DMS153 treated with DMSO at 0.1 percent for 48 hours (cell line): ENCODE measurements around the gene MB.
"Not testable (repeated sequence)": the region's sequence is repeated elsewhere in the genome, so short reads cannot be mapped to it uniquely, and the experiment has no call there.

Experiments
- DNase-seq: peaks from one replicate; lab custom pipeline; 2025; ENCODE audit not compliant: unreplicated experiment; lab: John Stamatoyannopoulos, UW

Gene MB

DNA sequence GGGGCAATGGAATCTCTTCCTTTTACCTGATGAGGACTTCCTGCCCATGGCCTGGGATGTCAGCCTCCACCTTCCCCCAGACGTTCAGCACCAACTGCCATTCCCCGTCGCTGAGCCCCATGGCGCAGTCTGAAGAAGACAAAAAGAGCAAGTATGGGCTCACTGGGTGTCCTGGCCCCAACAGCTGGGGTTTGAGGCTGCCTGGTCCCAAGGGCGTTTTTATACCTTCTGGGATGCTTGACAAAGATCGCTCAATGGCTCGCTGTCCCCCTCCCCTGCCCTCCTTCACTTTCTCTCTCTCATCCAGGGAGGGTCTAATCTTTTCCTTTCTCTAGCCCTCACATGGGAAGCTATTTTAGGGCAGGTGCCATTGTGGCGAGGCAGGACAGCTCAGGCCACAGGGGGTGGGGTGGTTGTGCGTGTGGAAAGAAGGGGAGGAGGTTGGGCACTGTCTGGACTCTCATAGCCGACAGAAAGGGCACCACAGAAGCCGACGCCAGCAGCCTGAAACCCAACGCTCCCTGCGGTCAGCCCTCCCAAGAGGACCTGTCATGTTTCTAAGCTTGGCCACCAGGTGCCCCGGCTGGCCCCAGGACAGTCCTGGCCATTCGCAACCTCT is at the start of gene MB:
MB (minus strand) TSS at position 193 of the 619 bp plus-strand sequence; CDS start at position 121, 72 bp downstream.
- no peak for DNase-seq

DNA sequence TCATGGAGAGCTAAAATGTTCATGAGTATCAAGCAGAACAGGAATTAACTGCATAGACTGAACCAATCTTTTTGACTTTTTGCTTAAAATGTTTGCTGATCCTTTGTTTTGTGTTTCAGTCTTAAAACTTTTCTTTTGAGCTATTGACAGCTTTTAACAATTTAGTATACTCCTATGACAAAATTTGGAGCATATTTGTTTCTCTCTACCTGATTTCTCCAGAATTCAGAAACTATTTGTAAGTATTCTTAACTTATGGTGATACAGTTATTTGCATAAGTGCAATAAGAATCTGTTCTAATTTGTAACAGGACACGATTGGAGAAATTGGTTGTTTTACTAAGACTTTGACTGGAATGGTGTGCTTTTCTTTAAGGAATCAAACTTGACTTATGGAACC is 49.6 kb upstream of the MB start:
- DNase-seq: not testable (repeated sequence)

DNA sequence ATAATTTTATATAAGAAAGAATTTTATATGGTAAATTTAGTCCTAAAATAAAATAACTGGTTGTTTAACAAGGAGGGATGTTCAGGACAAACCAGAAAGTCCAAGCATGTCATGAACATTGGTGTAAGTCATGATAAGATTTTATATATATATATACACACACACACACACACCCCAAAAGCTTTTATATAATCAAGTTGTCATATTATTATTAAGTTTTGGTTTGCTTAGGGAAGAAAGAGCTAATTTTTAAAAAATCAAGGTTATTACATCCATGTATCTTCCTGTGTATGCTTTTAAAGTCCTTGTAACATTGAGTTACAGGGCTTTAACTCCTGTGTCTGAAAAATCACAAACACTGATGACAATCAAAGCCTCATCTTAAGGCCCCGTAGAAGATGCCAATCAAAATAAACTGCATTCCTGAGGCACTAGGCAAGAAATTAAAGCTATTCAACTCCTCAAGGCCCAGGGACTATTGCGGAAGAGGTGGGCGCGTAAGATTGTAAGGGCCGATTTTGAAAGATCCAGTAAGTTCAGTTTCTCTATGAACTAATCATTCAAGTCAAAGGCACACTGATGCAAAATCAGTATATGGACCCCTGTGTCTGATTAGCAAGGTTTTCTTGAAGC is 47.9 kb upstream of the MB start:
- no peak for DNase-seq

DNA sequence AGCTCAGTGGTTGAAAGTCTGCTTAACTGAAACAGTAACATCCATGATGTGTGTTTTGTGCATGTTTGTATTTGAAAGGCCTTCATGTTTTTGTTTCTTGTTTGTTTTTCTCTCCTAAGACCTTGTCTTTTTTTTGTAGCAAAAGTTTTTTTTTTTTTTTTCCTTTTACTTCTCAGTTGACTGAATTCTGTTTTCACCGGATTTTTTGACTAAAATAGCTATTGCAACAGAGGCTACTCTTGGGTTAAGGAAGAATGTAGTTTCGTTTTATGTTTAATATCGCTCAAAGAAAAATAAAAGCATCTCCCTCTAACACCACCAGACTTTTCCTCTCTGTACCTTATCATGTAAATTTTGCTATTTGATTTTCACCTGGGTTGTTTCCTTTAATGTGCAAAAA is 46.2 kb upstream of the MB start:
- no peak for DNase-seq

DNA sequence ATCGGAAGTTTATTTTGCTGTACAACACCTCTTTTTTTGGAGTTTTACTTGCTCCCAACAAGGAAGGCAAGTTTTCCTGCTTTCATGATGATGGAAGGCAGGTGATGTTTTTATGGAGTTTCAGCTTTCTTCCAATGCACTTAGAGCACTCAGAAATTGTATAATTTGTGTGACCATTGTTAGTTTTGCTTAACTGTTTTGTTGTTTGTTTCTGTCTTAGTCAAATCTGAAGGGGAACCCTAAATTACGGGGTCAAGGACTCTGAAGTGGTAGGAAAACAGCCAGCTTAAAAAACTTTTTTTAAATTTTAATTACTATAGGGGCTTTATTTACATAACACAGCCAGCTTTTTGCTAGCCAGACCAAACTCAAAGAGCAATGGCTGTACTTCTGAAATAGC is 45.8 kb upstream of the MB start:
- no peak for DNase-seq

DNA sequence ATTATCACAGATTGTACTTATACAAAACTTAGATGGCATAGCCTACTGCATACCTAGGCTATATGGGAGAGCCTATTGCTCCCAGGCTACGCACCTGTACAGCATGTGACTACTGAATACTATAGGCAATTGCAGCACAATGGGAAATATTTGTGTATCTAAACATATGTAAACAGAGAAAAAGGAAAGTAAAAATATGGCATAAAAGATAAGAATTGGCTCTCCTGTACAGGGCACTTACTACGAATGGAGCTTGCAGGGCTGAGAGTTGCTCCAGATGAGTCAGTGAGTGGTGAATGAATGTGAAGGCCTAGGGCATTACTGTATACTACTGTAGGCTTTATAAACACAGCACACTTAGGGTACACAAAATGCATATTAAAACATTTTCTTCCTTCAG is 44.3 kb upstream of the MB start:
- no peak for DNase-seq

DNA sequence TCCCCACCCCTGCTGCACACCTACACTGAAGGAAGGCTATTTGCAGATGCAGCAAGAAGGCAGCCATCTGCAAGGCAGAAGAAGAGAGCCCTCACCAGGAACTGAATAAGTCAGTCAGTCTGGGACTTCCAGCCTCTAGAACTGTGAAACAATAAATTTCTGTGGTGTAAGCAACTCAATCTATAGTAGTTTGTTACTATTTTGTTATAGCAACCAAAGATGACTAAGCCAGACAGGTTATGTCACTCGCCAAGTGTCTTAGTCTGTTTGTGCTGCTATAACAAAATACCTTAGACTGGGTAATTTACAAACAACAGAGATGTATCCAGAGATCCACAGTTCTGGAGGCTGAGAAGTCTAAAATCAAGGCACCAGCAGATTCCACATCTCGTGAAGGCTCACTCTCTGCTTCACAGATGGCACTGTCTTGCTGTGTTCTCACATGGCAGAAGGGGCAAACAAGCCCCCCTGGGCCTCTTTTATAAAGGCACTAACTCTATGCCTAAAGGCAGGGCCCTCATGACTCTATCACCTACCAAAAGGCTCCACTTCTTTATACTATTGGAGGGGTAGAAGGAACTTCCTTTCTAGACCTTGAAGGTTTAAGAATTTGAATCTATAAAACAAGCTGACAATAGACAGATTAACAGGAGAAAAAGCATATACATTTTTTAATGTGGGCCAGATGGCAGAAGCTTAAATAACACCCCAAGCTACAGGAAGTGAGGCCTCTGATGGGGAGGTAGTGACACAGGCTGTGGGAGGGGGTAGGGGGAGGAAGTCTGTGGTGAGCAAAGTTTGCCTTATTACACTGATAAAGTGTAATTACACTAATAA is 43.4 kb upstream of the MB start:
- no peak for DNase-seq

DNA sequence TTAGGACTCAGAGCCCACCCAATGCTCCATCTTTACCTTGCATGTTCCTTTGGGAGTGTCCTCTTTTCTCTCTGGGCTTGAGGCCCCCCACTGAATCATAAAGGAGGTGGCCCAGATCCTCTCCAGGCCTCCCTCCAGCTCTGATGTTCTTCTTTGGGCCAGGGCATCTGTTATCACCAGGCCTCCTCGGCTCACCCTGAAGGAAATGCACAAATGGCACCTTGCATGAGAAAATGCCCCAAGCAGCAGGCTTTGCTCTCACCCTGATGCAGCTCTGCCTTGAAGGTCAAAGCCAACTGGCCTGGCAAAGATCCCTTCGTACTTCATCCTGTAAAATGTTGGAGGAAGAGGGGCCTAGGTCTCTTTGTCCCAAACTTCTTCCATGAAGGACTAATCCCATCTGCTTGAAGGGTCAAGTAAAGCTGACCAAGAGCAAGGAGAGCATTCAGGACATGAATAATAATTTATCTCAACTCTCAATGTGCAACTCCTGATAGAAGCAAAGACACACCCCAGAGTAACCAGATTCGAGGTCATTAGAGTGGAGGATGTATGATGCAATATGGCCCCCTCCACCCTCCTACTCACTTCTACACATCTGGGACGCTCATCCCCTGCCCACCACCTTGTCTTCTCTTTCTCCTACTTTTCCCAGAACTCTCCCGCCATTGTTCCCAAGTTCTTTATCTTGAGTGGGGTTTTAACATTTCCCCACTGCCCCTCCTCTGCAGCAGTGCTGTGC is 40.6 kb upstream of the MB start:
- DNase-seq: no peak

DNA sequence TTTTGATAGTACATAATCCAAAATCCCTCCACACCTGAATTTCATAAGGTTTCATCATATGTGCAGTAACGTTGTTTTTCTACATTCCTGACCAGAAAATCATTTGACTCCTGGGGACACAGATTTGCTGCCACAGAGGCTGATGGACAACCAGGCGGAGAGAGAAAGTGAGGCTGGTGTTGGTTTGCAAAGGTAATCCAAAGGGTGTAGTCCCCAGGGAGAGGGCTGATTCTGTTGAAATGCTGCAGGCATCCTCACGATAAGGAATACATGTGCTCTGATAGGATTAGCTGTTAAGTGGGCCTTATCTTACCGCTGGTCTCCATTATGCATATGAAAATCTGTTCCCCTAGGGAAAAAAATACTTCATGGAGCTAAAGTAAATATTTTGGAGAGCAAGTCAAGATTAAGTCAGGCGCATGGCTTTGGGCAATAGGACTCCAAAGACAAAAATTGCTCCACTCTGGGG is 39.2 kb upstream of the MB start:
- no peak for DNase-seq

DNA sequence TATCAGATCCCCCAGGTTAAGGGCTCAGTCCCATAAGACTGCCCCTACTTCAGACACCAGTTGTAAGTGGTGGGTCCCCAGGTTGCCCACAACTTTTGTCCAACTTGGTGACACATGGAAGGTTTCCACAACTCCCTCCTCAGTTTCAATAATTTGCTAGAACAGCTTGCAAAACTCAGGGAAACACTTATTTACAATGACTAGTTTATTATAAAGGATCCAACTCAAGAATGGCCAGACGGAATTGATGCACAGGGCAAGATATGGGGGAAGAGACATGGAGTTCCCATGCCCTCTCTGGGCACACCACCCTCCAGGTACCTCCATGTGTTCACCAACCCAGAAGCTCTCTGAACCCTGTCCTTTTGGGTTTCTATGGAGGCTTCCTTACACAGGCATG is 36.7 kb upstream of the MB start:
- DNase-seq: no peak

DNA sequence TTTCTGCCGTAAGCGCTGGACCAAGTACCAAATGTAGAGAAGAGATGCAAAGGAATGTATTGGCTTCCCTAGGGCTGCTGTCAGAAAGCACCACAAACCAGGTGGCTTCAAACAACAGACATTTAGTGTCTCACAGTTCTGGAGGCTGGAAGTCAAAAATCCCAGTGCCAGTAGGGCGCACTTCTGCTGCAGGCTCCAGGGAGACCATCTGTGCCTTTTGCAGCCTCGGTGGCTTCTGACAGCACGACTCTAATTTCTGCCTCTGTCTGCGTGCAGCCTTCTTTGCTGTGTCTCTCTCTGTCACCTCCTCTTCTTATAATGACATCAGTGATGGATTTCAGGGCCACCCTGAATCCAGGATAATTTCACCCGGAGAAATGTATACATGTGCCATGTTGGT is 34.0 kb upstream of the MB start:
- DNase-seq: no peak

DNA sequence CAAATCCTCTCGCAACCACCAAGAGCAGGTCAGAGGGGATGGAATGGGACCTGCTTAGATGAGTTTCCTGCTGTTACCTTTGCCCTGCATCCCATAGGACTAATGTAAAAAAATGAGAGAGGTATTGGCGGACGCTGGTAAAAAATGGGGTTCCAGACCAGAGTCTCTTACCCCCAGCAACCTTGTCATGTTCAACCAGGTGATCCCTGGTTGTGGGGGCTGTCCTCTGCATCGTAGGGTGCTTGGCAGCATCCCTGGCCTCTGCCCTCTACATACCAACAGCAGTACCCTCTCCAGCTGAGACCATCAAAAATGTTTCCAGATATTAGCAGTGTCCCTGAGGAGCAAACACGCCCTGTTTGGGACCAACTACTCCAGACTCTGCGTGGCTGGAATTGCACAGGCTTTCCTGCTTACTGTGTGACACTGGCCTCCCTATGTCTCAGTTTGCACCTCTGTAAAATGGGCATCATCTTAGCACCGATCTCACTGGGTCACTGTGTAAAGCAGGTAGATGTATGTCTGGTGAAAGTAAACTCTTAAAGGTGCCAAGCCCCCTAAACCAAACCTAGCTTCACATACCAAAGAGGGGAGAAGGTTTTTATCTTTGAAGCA is 32.6 kb upstream of the MB start:
- no peak for DNase-seq

DNA sequence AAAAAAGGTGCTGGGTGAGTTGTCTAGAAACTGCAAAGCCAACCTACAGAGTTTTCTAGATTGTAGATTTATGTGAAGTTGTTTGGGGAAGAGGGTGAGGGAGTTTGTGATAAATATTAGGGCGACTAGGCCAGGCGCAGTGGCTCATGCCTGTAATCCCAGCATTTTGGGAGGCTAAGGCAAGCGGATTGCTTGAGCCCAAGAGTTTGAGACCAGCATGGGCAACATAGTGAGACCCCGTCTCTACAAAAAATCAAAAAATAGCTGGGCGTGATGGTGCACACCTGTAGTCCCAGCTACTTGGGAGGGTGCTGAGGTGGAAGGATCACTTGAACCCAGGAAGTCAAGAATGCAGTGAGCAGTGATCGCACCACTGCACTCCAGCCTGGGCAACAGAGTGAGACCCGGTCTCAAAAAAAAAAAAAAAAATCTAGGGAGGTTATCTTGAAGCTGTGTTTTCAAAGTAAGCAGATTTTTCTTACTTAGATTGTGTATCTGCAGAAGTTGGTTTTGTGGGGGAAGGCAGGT is 32.0 kb upstream of the MB start:
- no peak for DNase-seq

DNA sequence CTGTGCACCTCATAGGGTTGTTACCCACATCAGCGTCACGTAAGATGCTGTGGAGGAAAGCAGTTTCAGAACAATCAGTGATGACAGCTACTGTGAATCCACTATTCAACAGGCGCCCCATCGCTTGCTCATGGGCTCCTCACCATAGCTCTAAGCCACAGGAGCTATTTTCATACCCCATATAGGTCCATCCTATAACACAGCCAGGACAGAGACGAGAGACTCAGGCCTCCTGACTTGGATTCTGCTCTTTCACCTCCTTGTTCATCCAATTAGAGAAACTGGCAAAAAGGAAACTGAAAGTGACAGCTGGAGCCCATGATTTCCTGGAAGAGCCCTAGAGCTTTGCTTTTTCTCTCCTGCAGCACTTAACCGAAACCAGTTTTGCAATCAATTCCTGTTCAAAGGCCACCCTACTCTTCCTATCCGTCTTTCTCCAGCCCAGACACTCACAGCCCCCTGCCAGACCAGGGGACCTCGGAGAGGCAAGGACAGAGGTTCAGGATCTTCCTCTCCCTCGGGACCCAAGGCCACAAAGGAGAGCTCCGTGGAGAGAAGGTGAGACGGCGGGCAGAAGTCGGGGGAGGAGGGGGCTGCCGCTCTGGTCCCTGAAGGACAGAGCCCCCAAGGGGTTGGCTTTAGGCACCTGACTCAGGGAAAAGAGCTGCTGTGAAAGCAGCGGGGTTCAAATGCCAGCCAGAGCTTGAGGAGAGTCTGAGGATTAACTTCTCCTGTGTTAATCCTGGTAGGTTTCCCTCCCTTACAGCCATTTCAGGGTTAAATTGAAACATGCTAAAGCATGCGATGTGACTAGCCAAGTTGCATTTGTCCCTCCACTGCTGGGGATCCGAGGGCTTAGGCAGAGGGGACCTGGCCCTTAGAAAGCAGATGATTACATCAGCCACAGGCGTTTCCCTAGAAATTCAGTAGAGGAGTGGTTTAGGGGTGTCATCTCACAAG is 31.2 kb upstream of the MB start, which contains the start of gene APOL6:
APOL6 (plus strand) TSS at position 381 of the 960 bp plus-strand sequence. CDS start 7,980 bp downstream, outside the sequence.
- DNase-seq: peak; percentile 47

DNA sequence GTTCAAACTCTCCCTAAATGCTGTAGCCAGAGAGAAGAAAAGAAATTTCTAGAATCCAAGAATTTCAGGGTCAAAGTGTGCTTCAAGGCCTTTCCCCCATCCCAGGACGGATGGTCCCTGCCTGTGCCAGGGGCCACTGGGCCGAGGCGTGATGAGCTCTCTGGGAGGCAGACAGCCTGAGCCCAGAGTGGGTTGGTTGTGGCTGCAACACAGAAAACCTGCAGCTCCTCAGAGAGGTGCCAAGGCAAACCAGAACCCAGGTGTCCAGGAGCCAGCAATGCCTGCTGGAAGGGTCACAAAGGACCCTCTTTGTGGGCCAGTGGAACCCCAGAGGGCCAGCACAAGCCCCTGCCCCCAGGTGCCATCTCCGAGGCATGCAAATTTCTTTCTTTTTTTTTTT is 28.5 kb upstream of the MB start:
- no peak for DNase-seq

DNA sequence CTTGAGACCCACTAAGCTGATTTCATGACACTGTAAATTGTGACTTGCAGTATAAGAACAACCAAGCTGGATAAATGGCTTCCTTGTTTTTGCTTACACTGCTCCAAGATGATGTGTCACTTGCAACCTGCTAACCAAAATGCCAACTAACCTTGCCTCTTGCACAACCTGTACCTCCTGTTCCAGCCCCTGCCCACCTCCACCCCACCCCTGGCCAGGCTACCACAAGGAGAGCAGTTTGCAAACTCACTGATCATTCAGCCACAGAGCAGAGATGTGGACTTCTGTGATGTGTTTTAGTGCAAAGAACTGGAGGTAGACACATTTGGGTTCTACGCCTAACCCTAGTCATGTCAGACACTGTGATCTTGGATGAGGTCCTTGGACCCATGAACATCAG is 26.9 kb upstream of the MB start:
- no peak for DNase-seq

DNA sequence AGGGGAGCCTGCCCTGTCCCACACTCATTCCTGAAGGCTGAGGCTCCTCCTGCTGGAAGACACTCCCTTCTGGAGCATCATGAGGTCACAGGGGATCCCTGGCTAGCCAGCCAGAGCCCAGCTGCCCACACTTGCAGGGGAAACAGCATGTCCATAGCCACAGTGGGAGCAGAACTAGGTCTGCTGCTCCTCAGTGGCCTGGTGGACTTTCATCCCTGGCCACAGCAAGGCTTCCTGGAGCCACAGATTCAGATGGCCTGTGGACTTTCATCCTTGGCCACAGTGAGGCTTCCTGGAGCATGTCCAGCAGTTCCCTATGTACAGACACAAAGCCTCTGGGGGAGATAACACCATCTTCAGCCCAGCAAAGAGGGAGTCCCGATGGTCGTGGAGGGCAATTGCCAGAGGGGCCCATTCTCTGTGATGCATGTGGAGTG is 25.2 kb upstream of the MB start:
- DNase-seq: no peak

DNA sequence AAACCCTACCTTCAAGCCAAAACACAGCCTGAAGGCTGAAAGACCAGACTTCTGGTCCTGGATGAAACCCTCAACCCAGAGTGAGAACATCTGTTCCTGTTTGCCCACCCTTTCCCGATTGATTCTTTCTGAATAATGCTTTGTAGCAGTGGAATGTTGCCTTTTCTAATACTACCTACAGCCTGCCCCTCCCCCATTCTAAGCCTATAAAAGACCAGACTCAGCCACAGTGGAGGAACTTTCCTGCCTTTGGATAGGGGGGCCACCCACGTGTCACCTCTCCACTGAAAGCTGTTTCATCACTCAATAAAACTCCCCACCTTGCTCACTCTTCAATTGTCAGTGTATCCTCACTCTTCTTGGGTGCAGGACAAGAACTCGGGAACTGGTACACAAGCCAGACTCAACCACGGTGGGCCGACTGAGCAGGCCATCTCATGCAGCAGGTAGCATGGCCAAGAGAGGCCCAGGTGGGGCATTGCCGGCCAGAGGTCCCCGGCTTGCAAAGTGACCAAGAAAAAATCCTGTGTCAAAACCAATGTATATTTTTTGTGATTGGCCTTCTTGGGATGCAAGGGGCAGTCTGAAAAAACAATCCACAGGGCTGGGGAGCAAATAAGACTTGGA is 24.5 kb upstream of the MB start:
- DNase-seq: no peak

DNA sequence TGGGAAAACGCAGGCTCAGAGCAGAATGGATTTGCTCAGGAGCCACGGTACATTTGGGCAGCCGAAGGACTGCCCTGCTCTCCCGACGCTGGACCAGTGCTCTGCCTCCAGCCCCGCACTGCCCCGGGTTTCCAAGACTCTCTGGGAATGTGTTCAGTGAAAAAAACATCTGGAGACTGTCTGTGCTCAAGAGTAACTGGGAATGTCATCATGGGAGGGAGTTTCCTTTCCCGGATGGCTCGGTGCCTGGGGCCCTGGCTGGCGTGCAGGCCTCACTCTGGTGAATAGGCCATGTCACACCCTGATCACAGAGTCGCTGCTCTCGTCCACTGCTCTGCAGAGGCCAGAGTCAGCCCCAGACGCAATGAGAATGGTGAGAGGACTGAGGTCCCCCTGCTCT is 21.3 kb upstream of the MB start:
- DNase-seq: no peak
